ENCODE results near the gene POLR2L. TPM values are rescaled to one million over a fixed set of nuclear protein-coding genes. Genes with fewer than 3 reads are reported as not detected.

POLR2L gene
- total and polyA plus RNA-seq, 12 donors = 26.2 to 206 (median 109) TPM

DNA sequence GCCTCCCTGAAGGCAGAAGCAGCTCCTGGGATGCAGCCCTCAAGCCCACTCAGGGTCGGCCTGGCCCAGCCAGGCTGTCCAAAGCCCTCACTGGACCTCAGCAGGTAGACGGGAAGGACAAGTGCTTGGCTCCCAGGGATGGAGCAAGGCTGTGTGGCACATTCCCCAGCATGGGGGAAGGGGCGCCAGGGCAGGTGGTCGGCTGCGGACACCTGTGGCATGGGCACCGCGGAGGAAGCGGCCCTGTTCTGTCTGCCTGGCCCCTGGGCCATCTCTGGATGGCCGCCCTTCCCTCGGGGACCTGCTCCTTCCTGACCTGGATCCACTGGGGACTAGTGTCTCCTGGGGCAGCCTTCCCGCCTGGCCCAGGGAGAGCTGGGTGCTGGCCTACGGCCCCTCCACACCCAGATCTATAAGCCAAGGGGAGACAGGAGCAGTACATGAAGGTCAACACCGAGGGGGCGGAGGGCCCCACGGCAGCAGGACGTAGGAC, 42.3 kb upstream of the POLR2L start:
- 0 to 88% (median 83%) methylated on average over 1 to 16 of the region's 16 CpGs for WGBS, 4 donors
- intact Hi-C loops (cut with DNase I) = no loop called here
- no peak overlapping the region for H3K4me3 ChIP-seq
- no peak for DNase-seq
- no peak overlapping the region for H3K27ac ChIP-seq
- TF ChIP-seq POLR2A (IDR thresholded peaks at IDR 0.05) (no peak), CTCF (IDR thresholded peaks at IDR 0.05) (no peak)
- no peaks in the 10 kb centered on the region for H3K9me3 ChIP-seq (replicated peaks in 1 of 3)
- H3K4me1 ChIP-seq (replicated peaks in 1 of 2) = no peaks in the 10 kb centered on the region
- no peaks in the 10 kb centered on the region for H3K27me3 ChIP-seq
- H3K36me3 ChIP-seq (replicated peaks in 1 of 2) = no peaks in the 10 kb centered on the region

DNA sequence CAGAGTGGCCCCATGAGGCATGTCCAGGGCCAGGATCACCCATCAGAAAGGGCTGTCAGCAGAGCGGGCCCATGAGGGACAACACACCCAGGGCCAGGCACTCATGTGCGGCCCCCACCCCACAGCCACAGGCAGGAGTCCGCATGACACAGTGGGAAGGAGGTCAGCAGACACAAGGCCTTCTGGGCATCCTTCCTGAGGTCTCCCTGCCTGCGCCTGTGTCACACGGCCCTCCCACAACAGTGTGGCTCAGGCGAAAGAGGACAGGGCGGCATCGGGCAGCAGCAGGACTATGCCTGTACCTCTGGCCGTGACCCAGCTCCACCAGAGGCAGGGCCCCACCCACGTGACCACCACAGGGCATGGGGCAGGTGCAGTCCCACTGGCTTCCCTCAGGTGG, 41.2 kb upstream of the POLR2L start:
- DNase-seq = no peak
- no peaks in the 10 kb centered on the region for H3K9me3 ChIP-seq (replicated peaks in 1 of 3)
- TF ChIP-seq CTCF (IDR thresholded peaks at IDR 0.05) (no peak), POLR2A (IDR thresholded peaks at IDR 0.05) (no peak)
- 87 to 95% (median 87%) methylated on average over 7 to 10 of the region's 10 CpGs; no CpG with 5 or more reads in 1 of the 4 donors for WGBS, 4 donors
- intact Hi-C loops (cut with DNase I) = no loop called here
- H3K36me3 ChIP-seq (replicated peaks in 1 of 2) = no peaks in the 10 kb centered on the region
- H3K27me3 ChIP-seq = no peaks in the 10 kb centered on the region
- no peak overlapping the region for H3K27ac ChIP-seq
- H3K4me3 ChIP-seq = no peak overlapping the region
- no peaks in the 10 kb centered on the region for H3K4me1 ChIP-seq (replicated peaks in 1 of 2)

GRCh38 chr11:882596-882995, 40.3 kb upstream of the POLR2L start:
- intact Hi-C loops (cut with DNase I) = no loop called here
- WGBS, 4 donors = 90 to 94% (median 93%) methylated on average over 11 to 14 of the region's 14 CpGs

GRCh38 chr11:880447-880846, 38.1 kb upstream of the POLR2L start:
- no peaks in the 10 kb centered on the region for H3K9me3 ChIP-seq (replicated peaks in 1 of 3)
- H3K36me3 ChIP-seq (replicated peaks in 1 of 2) = no peaks in the 10 kb centered on the region
- H3K4me3 ChIP-seq = no peak overlapping the region
- H3K4me1 ChIP-seq (replicated peaks in 1 of 2) = peaks cover 7 to 8% of the 10 kb centered on the region in 2 donors
- no peak for DNase-seq
- 85 to 99% (median 91%) methylated on average over 9 to 14 of the region's 14 CpGs for WGBS, 4 donors
- intact Hi-C loops (cut with DNase I) = no loop called here
- TF ChIP-seq POLR2A (IDR thresholded peaks at IDR 0.05) (no peak), CTCF (IDR thresholded peaks at IDR 0.05) (no peak)
- H3K27ac ChIP-seq = no peak overlapping the region
- no peaks in the 10 kb centered on the region for H3K27me3 ChIP-seq

More at GRCh38 chr11:882596-882995, 40.3 kb upstream of the POLR2L start:
- Histone ChIP-seq H3K27ac (no peak overlapping the region), H3K4me3 (no peak overlapping the region), H3K4me1 (replicated peaks in 1 of 2) (no peaks in the 10 kb centered on the region), H3K36me3 (replicated peaks in 1 of 2) (no peaks in the 10 kb centered on the region), H3K27me3 (no peaks in the 10 kb centered on the region), H3K9me3 (replicated peaks in 1 of 3) (no peaks in the 10 kb centered on the region)
- DNase-seq = no peak
- no peak for TF ChIP-seq CTCF (IDR thresholded peaks at IDR 0.05)
- TF ChIP-seq POLR2A (IDR thresholded peaks at IDR 0.05) = no peak

Measured in adrenal gland (tissue), 12 donors.